ENCODE measurements around the gene SERINC2.

SERINC2 gene

DNA sequence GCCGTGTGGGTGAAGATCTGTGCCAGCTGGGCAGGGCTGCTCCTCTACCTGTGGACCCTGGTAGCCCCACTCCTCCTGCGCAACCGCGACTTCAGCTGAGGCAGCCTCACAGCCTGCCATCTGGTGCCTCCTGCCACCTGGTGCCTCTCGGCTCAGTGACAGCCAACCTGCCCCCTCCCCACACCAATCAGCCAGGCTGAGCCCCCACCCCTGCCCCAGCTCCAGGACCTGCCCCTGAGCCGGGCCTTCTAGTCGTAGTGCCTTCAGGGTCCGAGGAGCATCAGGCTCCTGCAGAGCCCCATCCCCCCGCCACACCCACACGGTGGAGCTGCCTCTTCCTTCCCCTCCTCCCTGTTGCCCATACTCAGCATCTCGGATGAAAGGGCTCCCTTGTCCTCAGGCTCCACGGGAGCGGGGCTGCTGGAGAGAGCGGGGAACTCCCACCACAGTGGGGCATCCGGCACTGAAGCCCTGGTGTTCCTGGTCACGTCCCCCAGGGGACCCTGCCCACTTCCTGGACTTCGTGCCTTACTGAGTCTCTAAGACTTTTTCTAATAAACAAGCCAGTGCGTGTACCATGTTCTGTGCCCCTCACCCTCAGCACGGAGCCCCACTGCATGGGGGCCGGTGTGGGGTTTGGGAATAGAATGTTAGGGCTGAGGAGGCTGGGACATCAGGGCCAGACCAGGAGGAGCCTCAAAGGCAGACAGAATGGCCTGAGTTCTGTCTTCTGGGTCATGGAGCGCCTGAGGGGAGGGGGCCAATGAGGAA lies 21.3 kb downstream of the SERINC2 start:
- DNase-seq (ENCODE audit: low read depth): no peak

- no peak for DNase-seq (ENCODE audit: low read depth)
Observed at GRCh38 chr1:31434979-31435378, 22.0 kb downstream of the SERINC2 start.

DNA sequence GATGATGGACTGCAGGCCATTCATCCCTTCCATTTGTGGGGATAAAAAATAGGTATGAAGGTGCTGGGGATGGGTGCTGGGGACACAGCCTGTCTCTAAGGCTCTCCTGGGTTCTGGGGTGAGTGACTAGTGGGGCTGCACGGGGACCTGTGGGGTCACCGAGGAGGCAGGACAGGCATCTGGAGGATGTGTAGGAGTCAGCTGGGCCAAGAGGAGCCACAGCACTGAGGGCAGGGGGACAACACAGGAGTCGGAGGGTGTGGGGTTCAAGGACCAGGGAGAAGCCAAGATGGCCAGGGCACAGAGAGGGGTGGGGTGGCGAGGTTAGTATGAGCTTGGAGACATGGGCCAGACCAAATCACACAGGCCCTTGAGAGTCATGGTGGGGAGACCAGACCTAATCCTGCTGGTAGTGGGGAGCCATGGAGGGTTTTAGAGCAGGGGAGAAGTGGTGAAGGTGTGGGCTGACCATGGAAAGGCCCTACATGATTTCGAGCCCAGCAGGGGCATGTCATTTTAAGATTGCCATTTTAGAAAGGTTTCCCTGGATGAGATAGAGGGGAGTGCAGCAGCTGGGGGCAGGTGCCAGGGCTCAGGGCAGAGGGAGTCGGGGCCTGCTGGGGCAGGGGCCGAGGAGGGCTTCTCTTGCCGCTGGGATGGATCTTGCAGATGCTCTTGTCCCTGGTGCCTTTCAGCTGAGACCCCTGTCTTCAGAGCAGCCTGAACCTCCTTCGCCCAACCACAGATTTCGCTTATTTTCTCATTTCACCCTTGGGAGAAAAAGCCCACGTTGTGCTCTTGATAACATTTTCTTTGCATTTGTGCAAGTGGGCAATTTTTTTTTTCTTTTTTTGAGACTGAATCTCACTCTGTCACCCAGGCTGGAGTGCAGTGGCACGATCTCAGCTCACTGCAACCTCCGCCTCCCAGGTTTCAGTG lies 22.7 kb downstream of the SERINC2 start:
- no peak for DNase-seq (ENCODE audit: low read depth)

GRCh38 chr1:31436596-31437432 lies 23.8 kb downstream of the SERINC2 start:
- no peak for DNase-seq (ENCODE audit: low read depth)

- DNase-seq (ENCODE audit: low read depth): no peak
Observed at GRCh38 chr1:31437433-31438037, 24.5 kb downstream of the SERINC2 start.

GRCh38 chr1:31439276-31439675 lies 26.3 kb downstream of the SERINC2 start:
- DNase-seq (ENCODE audit: low read depth): no peak

GRCh38 chr1:31441073-31441472 lies 28.1 kb downstream of the SERINC2 start:
- DNase-seq (ENCODE audit: low read depth): no peak

GRCh38 chr1:31441558-31441957 lies 28.5 kb downstream of the SERINC2 start:
- DNase-seq (ENCODE audit: low read depth): no peak

DNA sequence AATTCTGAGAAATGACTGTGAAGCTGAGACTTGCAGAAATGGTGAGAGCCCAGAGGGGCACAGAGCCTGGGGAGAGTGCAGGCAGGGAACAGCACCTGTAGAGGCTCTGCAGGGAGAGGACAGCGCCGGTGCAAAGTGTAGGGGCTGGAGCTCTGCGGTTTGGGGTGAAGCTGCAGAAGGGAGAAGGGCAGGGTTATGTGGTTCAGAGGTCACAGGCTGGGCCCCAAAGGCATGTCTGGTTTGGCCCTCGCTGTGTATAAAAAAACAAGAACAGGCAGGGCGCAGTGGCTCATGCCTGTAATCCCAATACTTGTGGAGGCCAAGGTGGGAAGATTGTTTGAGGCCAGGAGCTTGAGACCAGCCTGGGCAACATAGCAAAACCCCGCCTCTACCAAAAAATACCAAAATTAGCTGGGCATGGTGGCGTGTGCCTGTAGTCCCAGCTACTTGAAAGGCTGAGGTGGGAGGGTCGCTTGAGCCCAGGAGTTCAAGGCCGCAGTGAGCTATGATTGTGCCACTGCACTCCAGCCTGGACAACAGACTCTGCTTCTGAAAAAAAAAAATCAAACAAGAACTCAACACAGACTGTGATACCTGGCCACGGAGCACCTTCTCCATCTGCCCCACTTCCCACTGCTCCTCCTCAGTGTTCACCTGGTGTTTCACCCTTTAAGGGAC lies 29.1 kb downstream of the SERINC2 start:
- no peak for DNase-seq (ENCODE audit: low read depth)

- no peak for DNase-seq (ENCODE audit: low read depth)
Observed at GRCh38 chr1:31442648-31442994, 29.6 kb downstream of the SERINC2 start.

DNA sequence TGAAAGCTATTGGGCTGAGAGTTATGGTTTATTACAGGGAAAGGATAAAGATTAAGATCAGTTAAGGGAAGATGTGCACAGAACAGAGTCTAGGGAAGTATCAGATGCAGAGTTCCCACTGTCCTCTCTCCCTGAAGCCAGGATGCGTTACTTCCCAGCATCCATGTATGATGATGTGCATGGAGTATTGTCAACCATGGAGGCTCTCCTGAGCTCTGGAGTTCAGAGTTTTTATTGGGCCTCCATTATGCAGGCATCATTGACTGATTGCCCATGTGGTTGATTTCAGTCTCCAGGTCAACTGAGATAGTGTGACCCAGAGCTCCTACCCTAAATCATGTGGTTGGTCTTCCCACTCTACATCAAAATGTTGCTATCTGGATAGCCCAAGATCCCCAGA lies 30.7 kb downstream of the SERINC2 start:
- no peak for DNase-seq (ENCODE audit: low read depth)

DNA sequence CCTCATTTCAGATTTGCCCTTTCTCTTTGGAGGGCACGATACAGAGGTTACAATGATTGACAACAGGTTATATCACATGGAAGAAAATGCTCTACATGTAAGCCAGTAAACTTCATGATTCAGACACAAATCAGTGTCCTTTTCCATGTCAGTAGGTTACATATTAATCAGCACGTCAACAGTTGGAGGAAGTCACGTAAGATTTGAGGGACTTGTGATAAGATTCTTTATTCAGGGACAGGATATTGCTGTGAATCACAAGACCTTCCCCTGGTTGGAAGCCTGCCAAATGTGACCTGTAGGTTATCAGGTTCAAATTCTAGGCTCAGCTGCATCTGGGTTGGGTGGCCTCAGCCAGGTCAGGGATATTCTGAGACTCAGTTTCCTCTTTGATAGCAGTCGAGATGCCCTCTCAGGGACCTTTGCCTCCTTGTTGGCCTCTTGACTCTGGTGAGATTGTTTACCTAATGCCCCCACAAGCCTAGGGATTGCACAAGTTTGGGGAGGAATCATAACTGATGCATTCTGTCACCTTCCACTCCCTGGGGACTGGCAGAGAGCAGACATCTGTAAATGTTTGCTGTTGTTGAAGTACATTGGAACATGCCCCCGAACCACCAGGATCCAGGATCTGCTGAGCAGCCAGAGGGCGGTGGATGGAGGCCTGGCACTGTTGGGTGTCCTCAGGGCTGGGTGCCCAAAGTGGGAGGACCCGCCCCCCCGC lies 31.9 kb downstream of the SERINC2 start:
- DNase-seq (ENCODE audit: low read depth): no peak

DNA sequence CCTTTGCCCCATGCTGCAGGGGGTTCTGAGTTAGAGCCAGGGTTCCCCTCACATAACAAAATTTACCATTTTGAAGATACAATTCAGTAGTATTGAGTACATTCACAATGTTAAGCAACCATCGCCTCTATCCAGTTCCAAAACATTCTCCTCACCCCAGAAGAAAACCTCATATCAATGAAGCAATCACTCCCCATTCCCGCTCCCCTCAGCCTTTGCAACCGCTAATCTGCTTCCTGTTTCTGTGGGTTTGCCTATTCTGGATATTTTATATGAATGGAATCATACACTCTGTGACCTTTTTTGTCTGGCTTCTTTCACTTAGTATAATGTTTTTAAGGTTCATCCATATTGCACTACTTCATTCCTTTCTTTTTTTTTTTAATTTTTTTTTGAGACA lies 32.9 kb downstream of the SERINC2 start:
- no peak for DNase-seq (ENCODE audit: low read depth)

- no peak for DNase-seq (ENCODE audit: low read depth)
Observed at GRCh38 chr1:31447210-31447609, 34.2 kb downstream of the SERINC2 start.

DNA sequence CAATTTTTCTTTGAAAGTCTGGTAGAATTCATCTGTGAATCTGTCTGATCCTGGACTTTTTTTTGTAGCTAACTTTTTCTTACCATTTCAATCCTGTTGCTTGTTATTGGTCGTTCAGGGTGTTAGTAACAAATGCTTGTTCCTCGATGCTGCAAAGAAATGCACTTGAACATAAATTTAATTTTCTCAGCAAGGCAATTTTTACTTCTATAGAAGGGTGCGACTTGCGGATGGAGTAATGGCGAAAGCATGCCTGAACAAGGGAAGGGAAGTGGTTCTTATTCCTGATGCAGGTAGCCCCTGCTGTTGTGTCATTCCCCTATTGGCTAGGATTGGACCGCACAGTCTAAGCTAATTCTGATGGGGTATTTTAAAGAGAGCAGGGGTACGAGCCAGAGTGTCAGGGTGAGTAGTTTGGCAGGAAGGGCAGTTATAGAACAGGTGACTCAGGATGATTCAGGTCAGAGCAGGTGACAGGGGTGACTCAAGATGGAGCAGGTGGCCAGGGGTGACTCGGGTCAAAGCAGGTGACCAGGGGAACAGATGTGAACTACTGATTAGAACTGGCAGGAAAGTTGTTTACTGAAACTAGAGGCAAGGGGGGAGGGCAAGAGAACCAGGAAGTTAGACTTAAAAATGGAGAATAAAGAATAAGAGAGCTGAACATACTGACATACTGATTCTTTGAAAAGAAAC lies 40.5 kb downstream of the SERINC2 start:
- DNase-seq (ENCODE audit: low read depth): no peak

- no peak for DNase-seq (ENCODE audit: low read depth)
Observed at GRCh38 chr1:31458287-31458896, 45.4 kb downstream of the SERINC2 start.

DNA sequence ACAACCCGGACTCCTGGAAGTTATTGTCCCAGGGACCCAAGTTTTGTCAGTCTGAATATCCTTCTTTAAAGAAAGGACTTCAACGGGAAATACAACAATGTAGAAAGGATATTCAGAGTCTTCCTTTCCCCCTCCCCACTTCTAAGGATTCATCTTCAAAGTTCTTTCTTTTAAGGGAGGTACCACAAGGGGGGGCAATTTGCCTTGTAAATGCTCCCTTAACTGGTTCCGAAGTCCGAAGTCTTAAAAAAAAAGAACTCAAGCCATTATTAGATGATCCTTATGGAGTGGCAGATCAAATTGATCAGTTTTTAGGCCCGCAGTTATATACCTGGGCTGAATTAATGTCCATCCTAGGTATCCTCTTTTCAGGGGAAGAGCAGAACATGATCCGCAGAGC lies 47.0 kb downstream of the SERINC2 start:
- DNase-seq (ENCODE audit: low read depth): peak; percentile 43

GRCh38 chr1:31467005-31467674 lies 54.1 kb downstream of the SERINC2 start:
- no peak for DNase-seq (ENCODE audit: low read depth)

- DNase-seq (ENCODE audit: low read depth): no peak
Observed at GRCh38 chr1:31470794-31471315, 57.8 kb downstream of the SERINC2 start.

All from iris pigment epithelial cell (primary cell).